ENCODE results near the gene IL11RA.

DNA sequence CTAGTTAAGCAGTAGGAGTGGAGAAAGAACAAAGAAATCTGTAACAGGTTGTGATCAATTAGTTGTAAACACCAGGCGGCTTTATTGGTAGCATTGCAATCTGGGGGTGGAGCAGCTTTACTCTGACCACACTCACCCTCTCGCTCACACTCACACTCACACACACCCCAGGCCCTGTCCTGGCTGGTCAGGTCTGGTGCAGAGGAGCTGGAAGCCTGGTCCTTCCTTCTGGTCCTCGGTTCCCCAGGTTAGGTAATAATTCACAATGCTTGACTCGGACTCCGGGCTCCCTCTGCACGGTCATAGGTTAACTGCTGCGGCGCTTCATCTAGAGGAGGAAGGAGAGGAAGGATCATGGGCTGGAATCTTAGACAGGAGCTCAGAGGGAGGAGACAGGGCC is 37.5 kb downstream of the IL11RA start:
- TF ChIP-seq CREB1 (IDR thresholded peaks at IDR 0.05) (no peak), CREB1 (CRISPR knock-in tag; IDR thresholded peaks at IDR 0.05) (no peak), FOXJ3 (CRISPR knock-in tag; IDR thresholded peaks at IDR 0.05) (no peak), DIDO1 (tag; IDR thresholded peaks at IDR 0.05; ENCODE audit: low read depth) (no peak)
- TF ChIP-seq, protein P1, sequence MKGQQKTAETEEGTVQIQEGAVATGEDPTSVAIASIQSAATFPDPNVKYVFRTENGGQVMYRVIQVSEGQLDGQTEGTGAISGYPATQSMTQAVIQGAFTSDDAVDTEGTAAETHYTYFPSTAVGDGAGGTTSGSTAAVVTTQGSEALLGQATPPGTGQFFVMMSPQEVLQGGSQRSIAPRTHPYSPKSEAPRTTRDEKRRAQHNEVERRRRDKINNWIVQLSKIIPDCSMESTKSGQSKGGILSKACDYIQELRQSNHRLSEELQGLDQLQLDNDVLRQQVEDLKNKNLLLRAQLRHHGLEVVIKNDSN (CRISPR knock-in tag; IDR thresholded peaks at IDR 0.05), result no peak
- TF ChIP-seq, protein P2, sequence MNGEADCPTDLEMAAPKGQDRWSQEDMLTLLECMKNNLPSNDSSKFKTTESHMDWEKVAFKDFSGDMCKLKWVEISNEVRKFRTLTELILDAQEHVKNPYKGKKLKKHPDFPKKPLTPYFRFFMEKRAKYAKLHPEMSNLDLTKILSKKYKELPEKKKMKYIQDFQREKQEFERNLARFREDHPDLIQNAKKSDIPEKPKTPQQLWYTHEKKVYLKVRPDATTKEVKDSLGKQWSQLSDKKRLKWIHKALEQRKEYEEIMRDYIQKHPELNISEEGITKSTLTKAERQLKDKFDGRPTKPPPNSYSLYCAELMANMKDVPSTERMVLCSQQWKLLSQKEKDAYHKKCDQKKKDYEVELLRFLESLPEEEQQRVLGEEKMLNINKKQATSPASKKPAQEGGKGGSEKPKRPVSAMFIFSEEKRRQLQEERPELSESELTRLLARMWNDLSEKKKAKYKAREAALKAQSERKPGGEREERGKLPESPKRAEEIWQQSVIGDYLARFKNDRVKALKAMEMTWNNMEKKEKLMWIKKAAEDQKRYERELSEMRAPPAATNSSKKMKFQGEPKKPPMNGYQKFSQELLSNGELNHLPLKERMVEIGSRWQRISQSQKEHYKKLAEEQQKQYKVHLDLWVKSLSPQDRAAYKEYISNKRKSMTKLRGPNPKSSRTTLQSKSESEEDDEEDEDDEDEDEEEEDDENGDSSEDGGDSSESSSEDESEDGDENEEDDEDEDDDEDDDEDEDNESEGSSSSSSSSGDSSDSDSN (IDR thresholded peaks at IDR 0.05; ENCODE audit: borderline replicate concordance in 1 of 2, low read depth in 2 of 2, low read length in 2 of 2), result no peak
